HFFc6 (cell line): ENCODE data around the gene TMEM114. TPM values are rescaled to one million over a fixed set of nuclear protein-coding genes. Genes with fewer than 3 reads are reported as not detected.

Source experiments
- DNase-seq: peaks from one replicate; pipeline ENCODE4 v3.0.0-alpha.2; 2018
- H3K27ac Mint-ChIP-seq: 2 replicates; pipeline ENCODE4 v1.8.0; 2020; ENCODE audit warnings: mild to moderate bottlenecking, mixed read lengths
- H3K27me3 Mint-ChIP-seq: 2 replicates; pipeline ENCODE4 v1.8.0; 2021; ENCODE audit warnings: mild to moderate bottlenecking, moderate library complexity, mixed read lengths; ENCODE audit not compliant: insufficient read depth
- H3K36me3 Mint-ChIP-seq: 2 replicates; pipeline ENCODE4 v1.8.0; 2021; ENCODE audit warnings: low read depth, mixed read lengths
- H3K4me1 Mint-ChIP-seq: 2 replicates; pipeline ENCODE4 v1.8.0; 2020; ENCODE audit warnings: low read depth, mixed read lengths
- H3K4me3 Mint-ChIP-seq: 2 replicates; pipeline ENCODE4 v1.8.0; 2020; ENCODE audit warnings: mild to moderate bottlenecking, moderate library complexity, mixed read lengths
- H3K9me3 Mint-ChIP-seq: 2 replicates; pipeline ENCODE4 v1.8.0; 2020; ENCODE audit warnings: mild to moderate bottlenecking, mixed read lengths
- CTCF ChIP-seq: fragments of 200-600 bp; sonication (generic); IDR thresholded peaks from 2 replicates; pipeline ENCODE4 v1.5.0; 2021; ENCODE audit warnings: antibody characterized with exemption, mild to moderate bottlenecking
- total RNA-seq, 6 experiments: library from RNA; stranded (reverse); fragmentation: NEBNext Ultra II Directional; extraction: Animal tissue kit (Norgen Biotek cat#: 25700); gene quantifications; 2 replicates in 1 of 6; 3 replicates in 5 of 6; pipeline ENCODE4 v1.2.3, GENCODE V29; 2021

TMEM114 gene
- total RNA-seq, 6 experiments from 2014 or later: not detected

GRCh38 chr16:8594149-8594666 lies 3.9 kb upstream of the TMEM114 start:
- no peaks in the 10 kb centered on the region for H3K36me3 Mint-ChIP-seq
- H3K27ac Mint-ChIP-seq: no peak overlapping the region
- no peak for DNase-seq
- H3K4me3 Mint-ChIP-seq: no peak overlapping the region
- peaks cover 6% of the 10 kb centered on the region for H3K27me3 Mint-ChIP-seq
- no peaks in the 10 kb centered on the region for H3K4me1 Mint-ChIP-seq
- no peak for TF ChIP-seq CTCF
- H3K9me3 Mint-ChIP-seq: no peaks in the 10 kb centered on the region; the same call in 1 of the 2 replicates

DNA sequence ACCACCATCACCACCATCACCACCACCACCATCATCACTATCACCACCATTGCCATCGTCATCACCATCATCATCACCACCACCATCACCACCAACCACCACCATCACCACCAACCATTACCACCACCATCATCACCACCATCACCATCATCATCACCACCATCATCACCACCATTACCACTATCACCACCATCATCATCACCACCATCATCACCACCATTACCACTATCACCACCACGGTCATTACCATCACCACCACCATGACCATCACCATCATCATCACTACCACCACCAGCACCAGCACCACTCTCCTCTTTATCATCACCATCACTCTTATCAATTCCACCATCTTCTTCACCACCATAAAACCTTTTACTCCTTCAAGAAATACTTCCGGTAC lies 1.1 kb upstream of the TMEM114 start:
- H3K4me1 Mint-ChIP-seq: no peaks in the 10 kb centered on the region
- H3K9me3 Mint-ChIP-seq: no peaks in the 10 kb centered on the region; the same call in 1 of the 2 replicates
- no peak overlapping the region for H3K4me3 Mint-ChIP-seq
- no peaks in the 10 kb centered on the region for H3K36me3 Mint-ChIP-seq
- H3K27ac Mint-ChIP-seq: no peak overlapping the region
- DNase-seq: no peak
- peaks cover 14% of the 10 kb centered on the region for H3K27me3 Mint-ChIP-seq
- no peak for TF ChIP-seq CTCF

DNA sequence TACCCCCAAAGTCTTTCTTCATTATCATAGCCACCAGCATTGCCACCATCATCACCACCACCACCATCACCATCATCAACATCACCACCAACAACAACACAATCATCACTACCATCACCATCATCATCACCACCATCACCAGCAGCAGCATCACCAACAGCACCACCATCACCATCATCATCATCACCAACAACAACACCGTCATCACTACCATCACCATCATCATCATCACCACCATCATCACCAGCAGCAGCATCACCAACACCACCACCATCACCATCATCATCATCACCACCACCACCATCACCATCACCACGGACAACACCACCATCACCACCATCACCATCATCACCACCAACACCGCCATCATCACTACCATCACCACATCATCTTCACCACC lies 500 bp upstream of the TMEM114 start:
- Mint-ChIP-seq H3K27me3 (peaks cover 15% of the 10 kb centered on the region), H3K4me1 (no peaks in the 10 kb centered on the region), H3K9me3 (no peaks in the 10 kb centered on the region; the same call in 1 of the 2 replicates), H3K36me3 (no peaks in the 10 kb centered on the region), H3K27ac (no peak overlapping the region), H3K4me3 (no peak overlapping the region)
- no peak for TF ChIP-seq CTCF
- no peak for DNase-seq

DNA sequence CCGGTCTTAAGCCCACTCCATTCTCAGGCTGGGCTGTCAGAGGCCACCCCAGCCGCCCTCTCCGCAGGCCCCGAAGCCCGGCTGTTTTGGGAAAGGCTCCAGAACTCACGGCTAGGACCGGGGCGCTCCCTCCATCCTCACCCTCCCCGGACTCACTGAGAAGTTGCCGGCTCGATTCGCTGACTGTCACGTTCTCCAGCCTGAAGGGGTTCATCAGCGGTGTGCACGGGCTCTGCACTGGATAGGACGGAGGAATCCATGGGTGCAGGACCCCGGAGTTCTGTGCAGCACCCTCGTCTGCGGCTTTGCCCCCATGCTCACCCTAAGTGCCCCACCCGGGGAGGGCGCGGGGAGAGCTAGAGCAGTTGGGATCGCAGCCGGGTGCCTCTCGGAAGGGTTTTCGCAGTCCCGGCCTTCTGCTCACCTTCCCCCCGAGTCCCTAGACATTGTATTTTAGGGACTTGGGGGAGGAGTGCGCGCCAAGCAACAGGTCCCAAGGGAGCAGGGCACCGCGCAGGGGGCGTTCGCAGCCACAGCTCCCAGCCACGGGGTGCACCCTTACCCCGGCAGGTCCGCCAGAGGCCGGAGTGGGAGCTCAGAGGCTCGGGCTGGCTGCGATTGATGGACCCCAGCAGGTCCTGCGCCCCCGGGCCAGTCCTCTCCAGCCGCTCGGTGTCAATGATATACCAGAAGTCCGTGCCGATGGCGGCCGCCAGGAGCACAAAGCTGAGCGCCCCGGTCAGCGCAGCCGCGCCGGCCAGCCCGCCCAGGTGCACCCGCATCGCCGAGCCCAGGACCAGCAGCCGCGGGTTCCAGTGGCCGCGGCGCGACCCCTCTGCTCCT lies 1.0 kb downstream of the TMEM114 start:
- TF ChIP-seq CTCF: no peak
- Mint-ChIP-seq H3K36me3 (no peaks in the 10 kb centered on the region), H3K9me3 (no peaks in the 10 kb centered on the region; the same call in 1 of the 2 replicates)

DNA sequence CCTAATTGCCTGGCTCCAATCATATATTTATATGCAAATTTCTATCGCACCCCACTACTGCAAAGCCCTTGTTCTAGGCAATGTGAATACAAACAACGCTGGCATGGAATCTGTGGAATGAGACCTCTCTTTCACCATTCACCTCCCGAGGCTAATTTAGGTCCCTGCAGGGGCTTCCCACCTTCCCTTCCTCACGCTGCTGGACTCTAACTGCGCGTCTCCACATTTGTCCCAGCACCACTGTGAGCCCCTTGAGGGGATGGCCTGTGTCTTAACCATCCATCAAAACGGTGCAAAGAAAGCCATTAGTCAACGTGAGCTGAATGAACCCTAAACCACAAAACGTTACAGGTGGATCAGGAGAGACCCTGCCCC lies 1.6 kb downstream of the TMEM114 start:
- DNase-seq: no peak
- Mint-ChIP-seq H3K36me3 (no peaks in the 10 kb centered on the region), H3K27ac (no peak overlapping the region), H3K27me3 (peaks cover 18% of the 10 kb centered on the region), H3K9me3 (no peaks in the 10 kb centered on the region; the same call in 1 of the 2 replicates), H3K4me3 (no peak overlapping the region), H3K4me1 (no peaks in the 10 kb centered on the region)
- TF ChIP-seq CTCF: no peak

More for the DNA sequence above, 1.0 kb downstream of the TMEM114 start:
- peaks cover 18% of the 10 kb centered on the region for H3K27me3 Mint-ChIP-seq
- H3K4me3 Mint-ChIP-seq: no peak overlapping the region
- no peaks in the 10 kb centered on the region for H3K4me1 Mint-ChIP-seq
- no peak overlapping the region for H3K27ac Mint-ChIP-seq
- DNase-seq: no peak
